HPDE6-E6E7 (cell line): ENCODE results near the gene EZH1.
"Not testable (repeated sequence)": the region's sequence is repeated elsewhere in the genome, so short reads cannot be mapped to it uniquely, and the experiment has no call there.

Source experiments
- DNase-seq: peaks from one replicate; pipeline ENCODE4 v3.0.0; 2011; ENCODE audit warnings: missing footprints; ENCODE audit errors: extremely low spot score

Gene EZH1

DNA sequence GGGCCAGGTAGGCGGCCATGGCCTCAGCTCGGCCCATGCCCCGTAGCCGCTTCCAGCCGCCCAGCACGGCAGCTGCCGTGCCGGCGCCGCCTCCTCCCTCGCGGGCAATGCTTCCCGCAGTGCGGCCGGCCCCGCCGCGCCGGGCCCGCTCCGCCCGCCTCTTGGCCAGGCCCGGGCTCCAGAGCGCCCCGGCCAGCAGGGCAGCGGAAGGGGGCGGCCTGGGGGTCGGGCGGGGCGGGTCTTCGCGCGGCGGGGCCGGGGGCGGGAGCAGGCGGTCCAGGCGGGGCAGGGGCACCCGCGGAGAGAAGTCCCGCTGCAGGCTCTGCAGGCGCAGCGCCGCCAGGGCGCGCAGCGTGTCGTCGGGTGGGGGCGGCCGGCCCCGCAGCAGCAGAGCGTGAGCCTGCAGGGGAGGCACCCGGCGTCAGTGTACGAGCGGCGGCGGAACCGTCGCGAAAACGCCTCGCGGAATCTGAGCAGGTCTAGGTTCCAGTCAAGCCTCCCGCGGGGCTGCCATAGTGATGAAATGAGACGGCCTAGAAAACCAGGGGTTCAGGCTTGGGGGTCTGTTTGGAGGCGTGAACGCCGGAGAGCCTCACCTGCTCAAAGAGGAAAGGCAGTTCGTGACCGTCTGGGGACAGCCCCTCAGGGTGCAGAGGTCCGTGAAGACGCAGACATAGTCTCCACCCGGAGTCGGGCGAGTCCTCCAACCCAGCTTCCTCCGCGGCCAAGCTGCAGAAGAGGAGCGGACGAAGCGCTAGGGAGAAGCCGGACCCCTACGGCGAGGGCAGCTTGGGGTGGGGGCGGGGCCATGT, 74.7 kb downstream of the EZH1 start:
- no peak for DNase-seq

DNA sequence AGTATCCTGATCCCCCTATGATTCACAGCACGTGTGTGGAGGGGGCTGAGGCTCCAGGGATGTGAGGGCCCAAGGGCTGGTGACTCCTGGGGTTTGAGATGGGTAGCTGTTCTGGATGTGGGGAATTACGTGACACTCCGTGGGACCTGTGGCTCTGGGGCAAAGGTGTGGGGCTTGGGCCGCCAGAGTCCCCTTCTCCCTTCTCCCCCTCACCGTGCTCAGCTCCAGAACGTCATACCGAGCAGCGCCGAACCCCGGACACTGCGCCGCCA, 75.2 kb downstream of the EZH1 start:
- DNase-seq: no peak

DNA sequence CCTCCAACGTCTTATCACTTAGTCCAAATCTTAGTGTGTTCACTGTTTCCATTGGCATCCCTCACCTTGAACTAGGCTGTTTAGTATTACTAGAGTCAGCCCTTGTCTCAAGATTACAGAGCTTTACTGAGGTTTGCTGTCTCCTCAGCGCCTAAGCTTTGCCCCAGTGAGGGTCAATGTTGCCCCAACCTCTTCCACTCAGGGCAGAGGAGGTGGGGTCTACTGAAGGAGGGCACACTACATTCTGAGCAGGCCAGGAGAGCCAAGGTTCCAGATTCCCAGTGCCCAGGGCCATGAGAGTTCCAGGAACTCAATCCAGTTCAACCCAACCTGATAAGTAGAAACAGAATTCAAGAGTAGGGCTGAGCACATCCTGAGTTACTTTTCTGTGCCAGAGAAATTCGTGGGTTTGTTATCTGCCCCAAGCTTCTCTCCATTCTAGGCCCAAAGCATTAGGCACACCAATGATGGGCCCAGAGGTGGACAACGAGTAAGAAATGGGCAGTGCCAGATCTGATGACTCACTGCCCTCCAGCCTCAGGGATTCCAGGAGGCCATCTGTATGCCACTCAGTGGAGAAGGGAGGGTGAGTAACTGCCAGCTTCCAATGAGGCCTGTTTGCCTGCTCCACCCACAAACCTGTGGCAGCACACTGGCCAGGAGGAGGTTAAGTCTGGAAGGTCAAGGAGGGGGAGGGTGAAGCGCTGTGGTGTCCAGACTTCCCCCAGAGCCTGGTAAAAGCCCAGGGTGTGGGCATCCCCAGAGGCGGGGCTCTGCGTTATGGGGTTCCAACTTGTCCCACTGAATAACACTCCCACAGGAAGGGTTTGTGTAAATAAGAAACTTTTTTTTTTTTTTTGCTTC, 77.5 kb downstream of the EZH1 start:
- peak; percentile 98 for DNase-seq

DNA sequence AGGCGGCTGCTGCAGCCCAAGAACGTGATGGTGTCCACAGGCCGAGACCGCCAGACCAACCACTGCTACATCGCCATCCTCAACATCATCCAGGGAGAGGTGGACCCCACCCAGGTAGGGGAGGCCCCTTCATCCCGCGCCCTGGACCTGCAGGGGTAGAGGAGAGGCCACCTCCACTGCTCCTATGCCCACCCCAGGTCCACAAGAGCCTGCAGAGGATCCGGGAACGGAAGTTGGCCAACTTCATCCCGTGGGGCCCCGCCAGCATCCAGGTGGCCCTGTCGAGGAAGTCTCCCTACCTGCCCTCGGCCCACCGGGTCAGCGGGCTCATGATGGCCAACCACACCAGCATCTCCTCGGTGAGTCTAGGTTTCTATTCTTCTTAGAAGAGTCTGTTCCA, 78.7 kb downstream of the EZH1 start:
- not testable (repeated sequence) for DNase-seq

DNA sequence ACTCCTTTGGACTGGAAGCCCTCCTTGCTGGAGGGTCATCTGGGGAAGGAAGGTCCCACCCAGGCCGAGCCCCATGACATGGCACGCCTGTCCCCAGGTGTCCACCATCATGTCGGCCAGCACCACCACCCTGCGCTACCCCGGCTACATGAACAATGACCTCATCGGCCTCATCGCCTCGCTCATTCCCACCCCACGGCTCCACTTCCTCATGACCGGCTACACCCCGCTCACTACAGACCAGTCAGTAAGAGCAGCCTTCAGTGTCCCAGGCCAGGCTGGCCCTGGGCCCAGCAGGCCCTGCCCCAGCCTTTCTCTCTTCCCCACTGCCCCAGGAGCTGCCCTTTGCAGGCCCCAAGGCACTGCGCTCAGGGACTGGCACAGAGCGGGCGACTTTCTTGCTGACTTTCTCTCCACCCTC, 79.2 kb downstream of the EZH1 start:
- DNase-seq: no peak

DNA sequence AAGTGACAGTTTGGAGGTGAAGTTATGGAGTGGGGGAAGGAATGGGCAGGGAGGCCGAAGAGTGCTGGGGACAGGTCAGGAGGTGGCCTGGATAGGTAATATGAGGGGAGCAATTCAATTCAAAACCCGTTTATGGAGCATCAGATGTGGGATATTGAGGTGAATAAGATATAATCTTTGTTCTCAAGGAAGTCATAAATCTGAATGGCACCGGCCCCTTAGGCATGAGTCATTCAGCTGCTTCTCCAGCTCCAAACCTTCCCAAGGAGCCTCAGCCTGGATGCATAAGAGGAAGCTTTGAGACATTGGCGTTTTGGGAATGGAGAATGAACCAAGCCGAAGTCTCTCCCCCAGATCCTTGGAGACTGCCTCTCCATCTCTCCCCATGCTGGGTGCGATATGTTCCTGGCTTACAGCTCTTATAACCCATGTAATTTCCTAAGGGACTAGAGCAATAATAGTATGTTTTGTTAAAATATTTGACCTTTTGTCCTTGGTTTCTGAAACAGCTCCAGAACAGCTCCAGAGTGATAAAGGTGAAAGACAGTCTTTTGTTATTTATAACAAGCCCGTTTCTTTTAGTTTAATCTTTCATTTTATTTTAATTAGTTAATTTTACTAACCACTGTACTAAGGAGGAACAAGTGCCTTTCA, 84.0 kb downstream of the EZH1 start:
- no peak for DNase-seq

DNA sequence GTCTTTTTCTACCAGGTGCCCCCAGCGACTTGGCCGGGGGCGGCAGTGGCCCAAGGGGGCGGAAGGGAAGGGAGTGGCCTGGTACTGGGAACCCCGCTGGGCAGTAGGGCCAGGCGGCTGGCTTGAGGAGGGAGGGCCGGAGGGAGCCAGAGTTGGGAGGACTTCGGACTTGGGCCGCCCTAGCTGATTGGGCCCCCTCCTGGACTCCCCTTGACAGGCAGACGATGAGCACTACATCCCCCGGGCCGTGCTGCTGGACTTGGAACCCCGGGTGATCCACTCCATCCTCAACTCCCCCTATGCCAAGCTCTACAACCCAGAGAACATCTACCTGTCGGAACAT, 84.9 kb downstream of the EZH1 start:
- not testable (repeated sequence) for DNase-seq

DNA sequence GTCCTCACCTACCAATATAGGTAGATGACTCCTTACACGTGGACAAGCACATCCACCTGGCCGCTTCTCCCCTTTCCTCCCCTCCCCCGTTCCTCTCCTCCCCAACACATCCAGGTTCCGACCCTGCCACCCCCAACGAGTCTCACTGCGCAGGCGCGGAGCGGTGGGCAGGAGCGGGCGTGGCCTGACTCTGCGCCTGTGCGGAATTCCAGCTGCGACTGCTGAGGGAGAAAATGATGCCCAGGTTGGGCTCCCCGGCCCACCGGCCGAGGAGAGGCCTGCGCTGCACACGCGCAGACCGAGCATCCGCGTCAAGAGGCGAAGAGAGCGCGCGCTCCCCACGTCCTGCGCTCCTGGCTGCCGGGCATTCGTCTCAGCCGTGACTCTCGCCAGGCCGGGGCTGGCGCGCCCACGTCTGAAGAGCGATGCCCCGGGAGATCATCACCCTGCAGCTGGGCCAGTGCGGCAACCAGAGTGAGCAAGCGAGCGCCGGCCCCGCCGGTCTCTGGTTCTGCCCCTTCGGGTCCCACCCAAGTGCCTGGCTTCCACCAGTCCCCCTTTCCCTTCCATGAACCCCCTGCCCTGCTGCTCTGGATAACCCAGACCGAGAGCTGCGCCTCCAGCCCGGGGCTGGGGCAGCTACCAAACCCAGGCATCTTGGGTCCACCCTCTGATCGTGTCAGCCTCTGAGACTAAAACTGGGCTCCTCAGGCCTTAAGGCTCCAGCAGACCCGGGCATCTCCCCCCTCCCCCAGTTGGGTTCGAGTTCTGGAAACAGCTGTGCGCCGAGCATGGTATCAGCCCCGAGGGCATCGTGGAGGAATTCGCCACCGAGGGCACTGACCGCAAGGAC, 85.5 kb downstream of the EZH1 start, which contains the start of gene TUBG2:
TUBG2 (plus strand) TSS at position 206 of the 853 bp plus-strand sequence; CDS start at position 426, 220 bp downstream.
- DNase-seq: peak; percentile 97

DNA sequence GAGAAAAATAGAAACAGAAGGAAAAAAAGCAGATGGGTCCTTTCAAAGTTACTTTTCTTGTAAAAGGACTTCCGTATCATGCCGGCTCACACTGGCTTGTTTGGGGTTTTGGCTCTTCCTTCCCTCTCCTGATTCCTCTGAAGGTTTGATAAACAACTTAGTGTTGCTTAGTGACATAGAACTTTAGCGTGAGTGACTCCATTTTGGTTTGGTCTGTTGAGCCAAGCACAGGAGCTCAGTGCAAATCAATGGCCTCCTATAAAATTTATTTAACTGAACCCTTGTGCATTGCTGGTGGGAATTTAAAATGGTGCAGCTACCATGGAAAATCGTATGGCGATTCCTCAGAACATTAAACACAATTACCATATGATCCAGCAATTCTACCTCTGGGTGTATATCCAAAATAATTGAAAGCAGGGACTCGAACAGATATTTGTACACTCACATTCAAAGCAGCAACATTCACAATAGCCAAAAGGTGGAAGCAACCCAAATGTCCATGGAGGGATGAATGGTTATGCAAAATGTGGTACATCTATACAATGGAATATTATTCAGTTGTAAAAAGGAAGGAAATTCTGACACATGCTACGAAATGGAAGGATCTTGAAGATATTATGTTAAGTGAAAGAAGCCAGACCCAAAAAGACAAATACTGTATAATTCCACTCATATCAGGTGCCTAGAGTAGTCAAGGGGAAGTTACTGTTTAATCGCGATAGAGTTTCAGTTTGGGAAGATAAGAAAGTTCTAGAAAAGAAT, 86.8 kb downstream of the EZH1 start:
- no peak for DNase-seq

DNA sequence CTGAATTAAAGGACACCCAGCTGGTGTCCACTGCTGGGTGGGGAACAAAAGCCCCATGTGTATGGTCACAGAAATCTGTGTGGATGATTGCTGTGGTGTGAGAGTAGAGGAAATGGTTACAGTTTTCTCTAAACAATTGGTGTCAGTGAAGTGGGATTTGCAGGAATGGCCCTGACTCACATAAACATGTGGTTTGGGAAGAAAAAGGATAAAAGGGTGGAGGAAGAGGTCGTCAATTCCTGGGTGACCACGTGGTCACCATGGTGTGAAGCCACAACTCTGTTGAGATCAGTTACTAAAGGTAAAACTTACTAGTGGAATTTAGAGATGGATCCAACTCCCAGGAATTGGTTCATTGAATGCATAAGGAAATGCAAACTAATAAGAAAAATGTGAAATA, 89.3 kb downstream of the EZH1 start:
- DNase-seq: no peak

DNA sequence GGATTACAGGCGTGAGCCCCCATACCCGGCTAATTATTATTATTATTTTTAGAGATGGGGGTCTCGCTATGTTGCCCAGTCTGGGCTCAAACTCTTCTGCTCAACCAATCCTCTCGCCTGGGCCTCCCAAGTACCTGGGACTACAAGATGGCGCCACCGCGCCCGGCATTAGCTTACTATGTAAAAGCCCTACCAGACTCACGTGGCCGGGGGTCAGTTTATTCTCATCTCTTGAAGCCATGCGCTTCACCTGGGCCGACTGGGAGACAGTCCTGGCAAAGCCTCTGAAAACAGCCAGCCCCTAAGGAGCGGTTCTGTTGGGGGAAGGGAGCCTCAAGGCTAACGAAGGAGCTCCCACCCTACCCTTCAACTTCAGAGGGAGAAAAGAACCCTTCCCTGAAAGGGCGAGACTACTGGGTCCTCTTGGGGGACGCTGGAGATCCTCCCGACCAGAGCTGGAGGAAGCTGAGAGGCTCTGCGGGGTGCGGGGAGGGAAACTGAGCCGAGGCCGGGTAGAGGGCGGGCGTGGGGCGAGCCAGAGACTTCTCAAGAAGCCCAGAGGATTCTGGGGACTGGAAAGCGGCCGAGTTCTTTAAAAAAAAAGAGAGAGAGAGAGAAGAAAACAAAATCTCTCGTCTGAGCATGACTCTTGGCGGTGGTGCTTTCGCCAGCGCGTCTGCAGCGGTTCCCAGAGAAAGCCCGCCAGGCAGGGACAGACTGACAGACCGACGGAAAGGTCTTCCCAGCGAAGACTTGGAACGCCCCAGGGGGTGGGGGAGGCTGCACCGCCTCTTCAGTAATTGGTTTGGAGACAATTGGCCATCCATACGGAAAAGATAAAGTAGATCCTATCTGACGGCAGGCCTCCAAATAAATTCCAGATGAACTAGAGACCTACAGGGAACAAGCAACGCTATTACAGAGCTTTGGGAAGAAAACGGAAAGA, 91.4 kb downstream of the EZH1 start:
- no peak for DNase-seq

DNA sequence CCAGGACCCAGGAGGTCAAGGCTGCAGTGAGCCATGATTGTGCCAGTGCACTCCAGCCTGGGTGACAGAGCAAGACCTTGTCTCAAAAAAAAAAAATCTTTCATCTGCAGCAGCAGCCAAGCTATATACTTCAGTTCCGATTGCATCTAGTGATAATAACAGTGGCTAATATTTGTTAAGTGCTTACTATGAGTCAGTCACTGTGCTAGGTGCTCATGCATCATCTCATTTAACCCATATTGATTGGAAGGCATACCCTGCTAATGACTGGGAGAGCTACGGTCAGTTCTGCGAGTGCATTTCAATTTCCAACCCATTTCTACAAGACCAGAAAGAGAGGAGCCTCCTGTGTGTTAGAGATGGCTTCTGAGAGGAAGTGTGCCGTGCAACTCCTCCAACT, 93.4 kb downstream of the EZH1 start:
- no peak for DNase-seq
